Smooth muscle cell (in vitro differentiated cells): Measurements from ENCODE around the gene NSUN7. TPM values are rescaled to one million over a fixed set of nuclear protein-coding genes. Genes with fewer than 3 reads are reported as not detected.

Experiments
- DNase-seq: peaks from one replicate; lab custom pipeline; 2025; ENCODE audit not compliant: unreplicated experiment; lab: John Stamatoyannopoulos, UW
- H2AFZ ChIP-seq: fragments of 200-600 bp; sonication (generic); 2 replicates; pipeline ENCODE4 v1.6.0; 2016; ENCODE audit warnings: antibody characterized with exemption, low read depth, mild to moderate bottlenecking
- H3F3A ChIP-seq: fragments of 200-600 bp; sonication (generic); 2 replicates; pipeline ENCODE4 v1.6.0; 2017; ENCODE audit warnings: antibody characterized with exemption, low read depth
- H3K27ac ChIP-seq: fragments of 200-600 bp; sonication (generic); 2 replicates; pipeline ENCODE4 v1.5.1; 2016; ENCODE audit warnings: low read depth, mild to moderate bottlenecking
- H3K27me3 ChIP-seq: fragments of 200-600 bp; sonication (generic); 2 replicates; pipeline ENCODE4 v1.6.1; 2016; ENCODE audit warnings: low read depth, mild to moderate bottlenecking
- H3K36me3 ChIP-seq: fragments of 200-600 bp; sonication (generic); 2 replicates; pipeline ENCODE4 v1.5.1; 2016; ENCODE audit warnings: low read depth
- H3K4me1 ChIP-seq: fragments of 200-600 bp; sonication (generic); 2 replicates; pipeline ENCODE4 v1.5.1; 2016; ENCODE audit warnings: low read depth
- H3K4me2 ChIP-seq: fragments of 200-600 bp; sonication (generic); 2 replicates; pipeline ENCODE4 v1.6.0; 2016; ENCODE audit warnings: mild to moderate bottlenecking
- H3K4me3 ChIP-seq: fragments of 200-600 bp; sonication (generic); 2 replicates; pipeline ENCODE4 v1.5.1; 2016; ENCODE audit warnings: mild to moderate bottlenecking
- H3K79me2 ChIP-seq: fragments of 200-600 bp; sonication (generic); 2 replicates; pipeline ENCODE4 v1.6.0; 2016; ENCODE audit warnings: low read depth, mild to moderate bottlenecking
- H3K9ac ChIP-seq: fragments of 200-600 bp; sonication (generic); 2 replicates; pipeline ENCODE4 v1.6.0; 2016; ENCODE audit warnings: low read depth
- H3K9me3 ChIP-seq: fragments of 200-600 bp; sonication (generic); replicated peaks from 2 replicates; pipeline ENCODE4 v1.5.1; 2016; ENCODE audit warnings: low read depth
- H4K20me1 ChIP-seq: fragments of 200-600 bp; sonication (generic); 2 replicates; pipeline ENCODE4 v1.6.0; 2016; ENCODE audit warnings: low read depth
- CTCF ChIP-seq: fragments of 200-600 bp; sonication (generic); IDR thresholded peaks from 2 replicates; pipeline ENCODE4 v1.5.1; 2017; ENCODE audit warnings: borderline replicate concordance, mild to moderate bottlenecking, antibody characterized with exemption; ENCODE audit not compliant: insufficient read depth, poor library complexity, severe bottlenecking
- WGBS: methylation state at CpG from one replicate; pipeline ENCODE4 v1.1.7; 2016; ENCODE audit warnings: low lambda C conversion rate; 5-methylcytosine and 5-hydroxymethylcytosine counted together
- polyA plus RNA-seq: library from polyadenylated mRNA; unstranded; fragments of >200 nt; fragmentation: Nextera tagmentation; extraction: Ambion mirVana; gene quantifications from 2 replicates; pipeline ENCODE4 v1.2.1, GENCODE V29; 2016
- total RNA-seq: library from RNA; depleted of rRNA; stranded (reverse); fragments of >200 nt; gene quantifications from 2 replicates; pipeline ENCODE4 v1.2.3, GENCODE V29; 2014

NSUN7 gene
- total and polyA plus RNA-seq, 2 experiments from 2014 or later = 1.8 to 2.5 TPM

- Histone ChIP-seq H3K9ac (no peak overlapping the region), H3K36me3 (no peaks in the 10 kb centered on the region), H3K27ac (no peak overlapping the region), H3K4me1 (peaks cover 8% of the 10 kb centered on the region), H2AFZ (no peak overlapping the region), H4K20me1 (no peaks in the 10 kb centered on the region), H3K27me3 (no peaks in the 10 kb centered on the region), H3K9me3 (no peaks in the 10 kb centered on the region), H3K79me2 (no peaks in the 10 kb centered on the region), H3F3A (no peaks in the 10 kb centered on the region), H3K4me2 (no peak overlapping the region), H3K4me3 (no peak overlapping the region)
- no peak for DNase-seq
- TF ChIP-seq CTCF = no peak
- WGBS = 87% methylated on average over 1 of the region's 1 CpG
Measured at GRCh38 chr4:40729555-40729954, 20.2 kb upstream of the NSUN7 start.

- no peak for TF ChIP-seq CTCF
- Histone ChIP-seq H3K79me2 (no peaks in the 10 kb centered on the region), H4K20me1 (no peaks in the 10 kb centered on the region), H3K36me3 (no peaks in the 10 kb centered on the region), H3K4me2 (no peak overlapping the region), H3K4me1 (peaks cover 8% of the 10 kb centered on the region), H3K4me3 (no peak overlapping the region), H3K27ac (no peak overlapping the region), H3K9me3 (no peaks in the 10 kb centered on the region), H3K9ac (no peak overlapping the region), H3F3A (no peaks in the 10 kb centered on the region), H3K27me3 (no peaks in the 10 kb centered on the region), H2AFZ (no peak overlapping the region)
- WGBS = 76% methylated on average over 5 of the region's 5 CpGs
- no peak for DNase-seq
Measured at GRCh38 chr4:40730091-40730679, 19.6 kb upstream of the NSUN7 start.

GRCh38 chr4:40731361-40731760 is 18.4 kb upstream of the NSUN7 start:
- no peak for TF ChIP-seq CTCF
- Histone ChIP-seq H3K27ac (no peak overlapping the region), H3K9me3 (no peaks in the 10 kb centered on the region), H3K36me3 (no peaks in the 10 kb centered on the region), H3K4me2 (no peak overlapping the region), H2AFZ (no peak overlapping the region), H3K27me3 (no peaks in the 10 kb centered on the region), H3K79me2 (no peaks in the 10 kb centered on the region), H4K20me1 (no peaks in the 10 kb centered on the region), H3F3A (no peaks in the 10 kb centered on the region), H3K9ac (no peak overlapping the region), H3K4me1 (peaks cover 8% of the 10 kb centered on the region), H3K4me3 (no peak overlapping the region)
- DNase-seq = no peak

GRCh38 chr4:40731792-40732245 is 17.9 kb upstream of the NSUN7 start:
- Histone ChIP-seq H3K4me2 (no peak overlapping the region), H2AFZ (no peak overlapping the region), H3K79me2 (no peaks in the 10 kb centered on the region), H3K4me3 (no peak overlapping the region), H3K9ac (no peak overlapping the region), H3K36me3 (no peaks in the 10 kb centered on the region), H3K27me3 (no peaks in the 10 kb centered on the region), H3F3A (no peaks in the 10 kb centered on the region), H3K4me1 (peaks cover 8% of the 10 kb centered on the region), H4K20me1 (no peaks in the 10 kb centered on the region), H3K27ac (no peak overlapping the region), H3K9me3 (no peaks in the 10 kb centered on the region)
- WGBS = 87% methylated on average over 6 of the region's 6 CpGs
- no peak for DNase-seq
- TF ChIP-seq CTCF = no peak
